Sigmoid colon (tissue), 4 donors: ENCODE data around the gene DENND2A.

Experiments used
- EP300 ChIP-seq, 4 donors: sonication (generic); formaldehyde crosslinking; IDR thresholded peaks; one replicate each; pipeline ENCODE4 v1.6.1; 2017; ENCODE audit warnings: antibody characterized with exemption in 4 of 4
- POLR2A ChIP-seq, 2 donors: fragments of 450-650 bp; IDR thresholded peaks; one replicate each; pipeline ENCODE4 v1.6.1; 2016; ENCODE audit warnings: antibody characterized with exemption in 2 of 2, mild to moderate bottlenecking in 2 of 2, moderate library complexity in 2 of 2
- POLR2AphosphoS5 ChIP-seq, 4 donors: sonication (generic); formaldehyde crosslinking; IDR thresholded peaks; one replicate each; pipeline ENCODE4 v1.6.1; 2017; ENCODE audit warnings: antibody characterized with exemption in 4 of 4
- TF ChIP-seq, protein P1 (sequence below), 4 experiments: fragments of 450-650 bp in 3 of 4; fragments of 200-600 bp in 1 of 4; IDR thresholded peaks; one replicate each; pipeline ENCODE4 v1.5.1; 2016 to 2019; ENCODE audit warnings: antibody characterized with exemption in 4 of 4, mild to moderate bottlenecking in 3 of 4, moderate library complexity in 2 of 4

DNA sequence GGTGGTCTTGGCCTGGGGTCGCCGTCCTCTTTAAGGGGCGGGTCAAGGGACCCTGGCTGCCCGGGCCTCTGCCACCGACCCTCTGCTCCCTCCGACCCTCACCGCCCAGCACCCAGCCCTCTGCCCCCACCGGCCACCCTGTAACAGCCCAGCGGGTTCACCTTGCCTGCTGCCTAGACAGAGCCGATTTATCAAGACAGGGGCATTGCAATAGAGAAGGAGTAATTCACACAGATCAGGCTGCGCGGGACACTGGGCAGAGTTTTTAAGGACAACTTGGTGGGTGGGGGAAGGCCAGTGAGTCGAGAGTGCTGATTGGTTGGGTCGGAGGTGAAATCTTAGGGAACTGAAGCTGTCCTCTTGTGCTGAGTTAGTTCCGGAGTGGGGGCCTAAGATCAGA, 31.4 kb upstream of the DENND2A start:
- TF ChIP-seq, protein P1, sequence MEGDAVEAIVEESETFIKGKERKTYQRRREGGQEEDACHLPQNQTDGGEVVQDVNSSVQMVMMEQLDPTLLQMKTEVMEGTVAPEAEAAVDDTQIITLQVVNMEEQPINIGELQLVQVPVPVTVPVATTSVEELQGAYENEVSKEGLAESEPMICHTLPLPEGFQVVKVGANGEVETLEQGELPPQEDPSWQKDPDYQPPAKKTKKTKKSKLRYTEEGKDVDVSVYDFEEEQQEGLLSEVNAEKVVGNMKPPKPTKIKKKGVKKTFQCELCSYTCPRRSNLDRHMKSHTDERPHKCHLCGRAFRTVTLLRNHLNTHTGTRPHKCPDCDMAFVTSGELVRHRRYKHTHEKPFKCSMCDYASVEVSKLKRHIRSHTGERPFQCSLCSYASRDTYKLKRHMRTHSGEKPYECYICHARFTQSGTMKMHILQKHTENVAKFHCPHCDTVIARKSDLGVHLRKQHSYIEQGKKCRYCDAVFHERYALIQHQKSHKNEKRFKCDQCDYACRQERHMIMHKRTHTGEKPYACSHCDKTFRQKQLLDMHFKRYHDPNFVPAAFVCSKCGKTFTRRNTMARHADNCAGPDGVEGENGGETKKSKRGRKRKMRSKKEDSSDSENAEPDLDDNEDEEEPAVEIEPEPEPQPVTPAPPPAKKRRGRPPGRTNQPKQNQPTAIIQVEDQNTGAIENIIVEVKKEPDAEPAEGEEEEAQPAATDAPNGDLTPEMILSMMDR (IDR thresholded peaks at IDR 0.05), result no peak
- TF ChIP-seq POLR2AphosphoS5 (IDR thresholded peaks at IDR 0.05) (no peak), POLR2A (IDR thresholded peaks at IDR 0.05) (no peak), EP300 (IDR thresholded peaks at IDR 0.05) (no peak)
